Measurements from ENCODE around the gene VPS39.

Gene VPS39

GRCh38 chr15:42148808-42149492, 59.2 kb downstream of the VPS39 start:
- Histone ChIP-seq H3K36me3 (ENCODE audit: control insufficient read depth, insufficient read depth, low read length) (peaks cover 6% of the 10 kb centered on the region), H3K4me3 (ENCODE audit: low read length) (no peak overlapping the region), H3K9me3 (ENCODE audit: control insufficient read depth, low read length) (no peaks in the 10 kb centered on the region), H3K4me1 (ENCODE audit: control insufficient read depth, insufficient read depth, low read length) (peaks cover 29% of the 10 kb centered on the region), H3K9ac (ENCODE audit: low read length) (no peak overlapping the region), H3K27me3 (ENCODE audit: control insufficient read depth, insufficient read depth, low read length) (no peaks in the 10 kb centered on the region)

- H3K9ac ChIP-seq (ENCODE audit: low read length) = no peak overlapping the region
- H3K36me3 ChIP-seq (ENCODE audit: control insufficient read depth, insufficient read depth, low read length) = no peaks in the 10 kb centered on the region
Observed at GRCh38 chr15:42147431-42147735, 60.7 kb downstream of the VPS39 start.

GRCh38 chr15:42146551-42147430, 61.3 kb downstream of the VPS39 start:
- Histone ChIP-seq H3K4me3 (ENCODE audit: low read length) (no peak overlapping the region), H3K4me1 (ENCODE audit: control insufficient read depth, insufficient read depth, low read length) (peaks cover 19% of the 10 kb centered on the region), H3K9me3 (ENCODE audit: control insufficient read depth, low read length) (no peaks in the 10 kb centered on the region), H3K27me3 (ENCODE audit: control insufficient read depth, insufficient read depth, low read length) (peaks cover 4% of the 10 kb centered on the region), H3K9ac (ENCODE audit: low read length) (no peak overlapping the region), H3K36me3 (ENCODE audit: control insufficient read depth, insufficient read depth, low read length) (no peaks in the 10 kb centered on the region)

More at GRCh38 chr15:42147431-42147735, 60.7 kb downstream of the VPS39 start:
- Histone ChIP-seq H3K4me3 (ENCODE audit: low read length) (no peak overlapping the region), H3K9me3 (ENCODE audit: control insufficient read depth, low read length) (no peaks in the 10 kb centered on the region), H3K27me3 (ENCODE audit: control insufficient read depth, insufficient read depth, low read length) (no peaks in the 10 kb centered on the region), H3K4me1 (ENCODE audit: control insufficient read depth, insufficient read depth, low read length) (peaks cover 19% of the 10 kb centered on the region)

GRCh38 chr15:42145546-42146455, 62.3 kb downstream of the VPS39 start:
- Histone ChIP-seq H3K36me3 (ENCODE audit: control insufficient read depth, insufficient read depth, low read length) (no peaks in the 10 kb centered on the region), H3K4me3 (ENCODE audit: low read length) (no peak overlapping the region), H3K27me3 (ENCODE audit: control insufficient read depth, insufficient read depth, low read length) (peaks cover 4% of the 10 kb centered on the region), H3K9ac (ENCODE audit: low read length) (no peak overlapping the region), H3K9me3 (ENCODE audit: control insufficient read depth, low read length) (no peaks in the 10 kb centered on the region), H3K4me1 (ENCODE audit: control insufficient read depth, insufficient read depth, low read length) (peaks cover 17% of the 10 kb centered on the region)

GRCh38 chr15:42144841-42145375, 63.2 kb downstream of the VPS39 start:
- peaks cover 4% of the 10 kb centered on the region for H3K27me3 ChIP-seq (ENCODE audit: control insufficient read depth, insufficient read depth, low read length)
- peaks cover 22% of the 10 kb centered on the region for H3K4me1 ChIP-seq (ENCODE audit: control insufficient read depth, insufficient read depth, low read length)
- no peaks in the 10 kb centered on the region for H3K36me3 ChIP-seq (ENCODE audit: control insufficient read depth, insufficient read depth, low read length)
- no peaks in the 10 kb centered on the region for H3K9me3 ChIP-seq (ENCODE audit: control insufficient read depth, low read length)
- H3K9ac ChIP-seq (ENCODE audit: low read length) = no peak overlapping the region
- H3K4me3 ChIP-seq (ENCODE audit: low read length) = no peak overlapping the region

GRCh38 chr15:42143866-42144625, 64.1 kb downstream of the VPS39 start:
- H3K9me3 ChIP-seq (ENCODE audit: control insufficient read depth, low read length) = no peaks in the 10 kb centered on the region
- no peak overlapping the region for H3K9ac ChIP-seq (ENCODE audit: low read length)
- no peaks in the 10 kb centered on the region for H3K36me3 ChIP-seq (ENCODE audit: control insufficient read depth, insufficient read depth, low read length)
- H3K4me3 ChIP-seq (ENCODE audit: low read length) = no peak overlapping the region
- peaks cover 30% of the 10 kb centered on the region for H3K4me1 ChIP-seq (ENCODE audit: control insufficient read depth, insufficient read depth, low read length)
- peaks cover 4% of the 10 kb centered on the region for H3K27me3 ChIP-seq (ENCODE audit: control insufficient read depth, insufficient read depth, low read length)

- H3K4me3 ChIP-seq (ENCODE audit: low read length) = no peak overlapping the region
- no peaks in the 10 kb centered on the region for H3K36me3 ChIP-seq (ENCODE audit: control insufficient read depth, insufficient read depth, low read length)
- no peak overlapping the region for H3K9ac ChIP-seq (ENCODE audit: low read length)
- H3K27me3 ChIP-seq (ENCODE audit: control insufficient read depth, insufficient read depth, low read length) = peaks cover 4% of the 10 kb centered on the region
- peaks cover 37% of the 10 kb centered on the region for H3K4me1 ChIP-seq (ENCODE audit: control insufficient read depth, insufficient read depth, low read length)
- H3K9me3 ChIP-seq (ENCODE audit: control insufficient read depth, low read length) = peaks cover 4% of the 10 kb centered on the region
Observed at GRCh38 chr15:42143356-42143755, 64.7 kb downstream of the VPS39 start.

GRCh38 chr15:42141795-42142667, 66.1 kb downstream of the VPS39 start:
- Histone ChIP-seq H3K27me3 (ENCODE audit: control insufficient read depth, insufficient read depth, low read length) (peaks cover 4% of the 10 kb centered on the region), H3K36me3 (ENCODE audit: control insufficient read depth, insufficient read depth, low read length) (no peaks in the 10 kb centered on the region), H3K4me3 (ENCODE audit: low read length) (no peak overlapping the region), H3K4me1 (ENCODE audit: control insufficient read depth, insufficient read depth, low read length) (peaks cover 39% of the 10 kb centered on the region), H3K9me3 (ENCODE audit: control insufficient read depth, low read length) (peaks cover 5% of the 10 kb centered on the region), H3K9ac (ENCODE audit: low read length) (no peak overlapping the region)

- H3K9ac ChIP-seq (ENCODE audit: low read length) = no peak overlapping the region
- H3K4me3 ChIP-seq (ENCODE audit: low read length) = no peak overlapping the region
- H3K4me1 ChIP-seq (ENCODE audit: control insufficient read depth, insufficient read depth, low read length) = peaks cover 32% of the 10 kb centered on the region
- H3K9me3 ChIP-seq (ENCODE audit: control insufficient read depth, low read length) = peaks cover 5% of the 10 kb centered on the region
- no peaks in the 10 kb centered on the region for H3K36me3 ChIP-seq (ENCODE audit: control insufficient read depth, insufficient read depth, low read length)
- peaks cover 4% of the 10 kb centered on the region for H3K27me3 ChIP-seq (ENCODE audit: control insufficient read depth, insufficient read depth, low read length)
Observed at GRCh38 chr15:42141246-42141645, 66.9 kb downstream of the VPS39 start.

- H3K9me3 ChIP-seq (ENCODE audit: control insufficient read depth, low read length) = peaks cover 5% of the 10 kb centered on the region
- no peaks in the 10 kb centered on the region for H3K36me3 ChIP-seq (ENCODE audit: control insufficient read depth, insufficient read depth, low read length)
- H3K9ac ChIP-seq (ENCODE audit: low read length) = no peak overlapping the region
Observed at GRCh38 chr15:42140383-42141070, 67.6 kb downstream of the VPS39 start.

More at GRCh38 chr15:42140383-42141070, 67.6 kb downstream of the VPS39 start:
- Histone ChIP-seq H3K4me3 (ENCODE audit: low read length) (no peak overlapping the region), H3K4me1 (ENCODE audit: control insufficient read depth, insufficient read depth, low read length) (peaks cover 32% of the 10 kb centered on the region), H3K27me3 (ENCODE audit: control insufficient read depth, insufficient read depth, low read length) (peaks cover 4% of the 10 kb centered on the region)

Data from mucosa of stomach (tissue), 1 donor.